Loucy (cell line): Measurements from ENCODE around the gene PTRHD1.

Experiments
- CTCF ChIP-seq: fragments of 200-600 bp; sonication (generic); conservative IDR thresholded peaks from 2 replicates; pipeline ENCODE4 v1.5.1; 2014; ENCODE audit warnings: mild to moderate bottlenecking, antibody characterized with exemption, low read length
- EZH2phosphoT487 ChIP-seq: fragments of 200-600 bp; IDR thresholded peaks from 2 replicates; pipeline ENCODE4 v1.6.1; 2018; ENCODE audit warnings: antibody characterized with exemption, mild to moderate bottlenecking, moderate library complexity, borderline replicate concordance

GRCh38 chr2:24785671-24786321 lies 7.4 kb downstream of the PTRHD1 start:
- TF ChIP-seq CTCF, result no peak
- TF ChIP-seq EZH2phosphoT487, result no peak
